Natural killer cell (primary cell): ENCODE measurements around the gene SLC35A4. TPM values are rescaled to one million over a fixed set of nuclear protein-coding genes. Genes with fewer than 3 reads are reported as not detected.

Source experiments
- ATAC-seq, 3 donors: fragments of 150-1000 bp in 2 of 3; fragments of 200-7000 bp in 1 of 3; cut with Tn5 transposase; 1 replicate in 1 of 3; 2 replicates in 2 of 3; pipeline ENCODE4 v1.10.0; 2021; ENCODE audit warnings: mild to moderate bottlenecking in 2 of 3, moderate library complexity in 2 of 3
- DNase-seq, 2 donors: peaks; one replicate each; pipeline versions ENCODE4 v3.0.0 to v3.0.0-alpha.2; 2013 to 2021; ENCODE audit warnings: mixed read lengths in 1 of 2
- H3K27ac ChIP-seq: one replicate; pipeline ENCODE4 v1.5.1; 2013; ENCODE audit warnings: mild to moderate bottlenecking, low read length
- H3K27me3 ChIP-seq: one replicate; pipeline ENCODE4 v1.6.1; 2013; ENCODE audit warnings: low read length; ENCODE audit not compliant: control insufficient read depth, insufficient read depth
- H3K36me3 ChIP-seq: one replicate; pipeline ENCODE4 v1.6.1; 2013; ENCODE audit warnings: low read length; ENCODE audit not compliant: control insufficient read depth, insufficient read depth
- H3K4me1 ChIP-seq: one replicate; pipeline ENCODE4 v1.6.1; 2013; ENCODE audit warnings: low read length; ENCODE audit not compliant: control insufficient read depth, insufficient read depth
- H3K4me3 ChIP-seq: one replicate; pipeline ENCODE4 v1.5.1; 2013; ENCODE audit warnings: low read length
- H3K9me3 ChIP-seq: one replicate; pipeline ENCODE4 v1.6.1; 2013; ENCODE audit warnings: low read length; ENCODE audit not compliant: control insufficient read depth, insufficient read depth
- H3K27ac Mint-ChIP-seq, 2 donors: one replicate each; pipeline ENCODE4 v1.8.0; 2022; ENCODE audit warnings: mild to moderate bottlenecking in 2 of 2, mixed read lengths in 2 of 2, moderate library complexity in 1 of 2
- H3K27me3 Mint-ChIP-seq, 2 donors: one replicate each; pipeline ENCODE4 v1.8.0; 2022; ENCODE audit warnings: low read depth in 2 of 2, mixed read lengths in 2 of 2
- H3K36me3 Mint-ChIP-seq: one replicate; pipeline ENCODE4 v1.8.0; 2022; ENCODE audit warnings: mixed read lengths
- H3K4me1 Mint-ChIP-seq, 2 donors: one replicate each; pipeline ENCODE4 v1.8.0; 2022; ENCODE audit warnings: mixed read lengths in 2 of 2
- H3K4me3 Mint-ChIP-seq: one replicate; pipeline ENCODE4 v1.8.0; 2022; ENCODE audit warnings: mild to moderate bottlenecking, moderate library complexity, mixed read lengths
- H3K9me3 Mint-ChIP-seq, 2 donors: one replicate each; pipeline ENCODE4 v1.8.0; 2022; ENCODE audit warnings: mixed read lengths in 2 of 2
- WGBS: methylation state at CpG from one replicate; pipeline ENCODE4 v1.1.7; 2013; ENCODE audit warnings: missing lambda C conversion rate; ENCODE audit not compliant: insufficient coverage; 5-methylcytosine and 5-hydroxymethylcytosine counted together
- intact Hi-C: fragments of 100-400 bp; cut with micrococcal nuclease; formaldehyde crosslinking; loops from one replicate; pipeline ENCODE4 v1.14.2; 2022
- total RNA-seq, 4 donors: library from RNA; stranded (reverse); fragments of 120-200 nt in 1 of 4; gene quantifications; one replicate each; pipeline versions ENCODE4 v1.2.3 to v1.2.4, GENCODE V29; 2013 to 2022
- TF ChIP-seq, protein P1 (sequence below): fragments of 200-600 bp; IDR thresholded peaks from one replicate; pipeline ENCODE4 v1.8.0; 2022; ENCODE audit warnings: antibody characterized with exemption

Gene SLC35A4
- total RNA-seq, 3 donors from 2014 or later (not counting 1 experiment from before 2014, with no cell fraction given) = 63.1 to 76.1 (median 72.3) TPM

DNA sequence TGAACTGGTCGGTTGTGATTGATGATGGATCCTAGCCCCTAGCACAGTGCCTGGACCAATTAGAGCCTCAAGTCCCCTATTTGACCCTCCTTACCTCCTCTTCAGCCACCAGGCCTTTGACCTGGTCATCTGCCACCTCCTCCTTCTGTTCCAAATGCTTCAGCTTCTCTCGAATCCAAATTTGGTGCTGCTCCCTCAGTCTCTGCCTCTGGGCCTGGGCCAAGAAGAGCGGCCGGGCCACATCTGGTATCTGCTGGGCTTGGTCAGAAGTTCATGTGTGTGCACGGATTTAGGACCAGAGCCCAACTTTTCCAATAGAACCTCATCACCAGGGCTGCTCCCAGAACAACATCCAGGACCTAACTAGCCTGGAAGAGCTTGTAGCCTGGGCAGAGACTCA is 6.5 kb downstream of the SLC35A4 start:
- no peaks in the 10 kb centered on the region for H3K9me3 ChIP-seq
- TF ChIP-seq, protein P1, sequence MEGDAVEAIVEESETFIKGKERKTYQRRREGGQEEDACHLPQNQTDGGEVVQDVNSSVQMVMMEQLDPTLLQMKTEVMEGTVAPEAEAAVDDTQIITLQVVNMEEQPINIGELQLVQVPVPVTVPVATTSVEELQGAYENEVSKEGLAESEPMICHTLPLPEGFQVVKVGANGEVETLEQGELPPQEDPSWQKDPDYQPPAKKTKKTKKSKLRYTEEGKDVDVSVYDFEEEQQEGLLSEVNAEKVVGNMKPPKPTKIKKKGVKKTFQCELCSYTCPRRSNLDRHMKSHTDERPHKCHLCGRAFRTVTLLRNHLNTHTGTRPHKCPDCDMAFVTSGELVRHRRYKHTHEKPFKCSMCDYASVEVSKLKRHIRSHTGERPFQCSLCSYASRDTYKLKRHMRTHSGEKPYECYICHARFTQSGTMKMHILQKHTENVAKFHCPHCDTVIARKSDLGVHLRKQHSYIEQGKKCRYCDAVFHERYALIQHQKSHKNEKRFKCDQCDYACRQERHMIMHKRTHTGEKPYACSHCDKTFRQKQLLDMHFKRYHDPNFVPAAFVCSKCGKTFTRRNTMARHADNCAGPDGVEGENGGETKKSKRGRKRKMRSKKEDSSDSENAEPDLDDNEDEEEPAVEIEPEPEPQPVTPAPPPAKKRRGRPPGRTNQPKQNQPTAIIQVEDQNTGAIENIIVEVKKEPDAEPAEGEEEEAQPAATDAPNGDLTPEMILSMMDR = no peak
- DNase-seq (no peak), ATAC-seq (no peak)
- H3K36me3 ChIP-seq = peaks cover 21% of the 10 kb centered on the region
- no peak overlapping the region for H3K4me3 ChIP-seq
- no peak overlapping the region for H3K27ac ChIP-seq
- Mint-ChIP-seq H3K4me3 (no peak overlapping the region), H3K27ac (peak overlapping the region in 1 of 2 donors; percentile 96), H3K36me3 (no peaks in the 10 kb centered on the region), H3K9me3 (no peaks in the 10 kb centered on the region), H3K27me3 (no peaks in the 10 kb centered on the region), H3K4me1 (peaks cover 32 to 40% of the 10 kb centered on the region in 2 donors)
- H3K27me3 ChIP-seq = no peaks in the 10 kb centered on the region
- intact Hi-C loops = no loop called here
- 98% methylated on average over 5 of the region's 5 CpGs for WGBS
- H3K4me1 ChIP-seq = peaks cover 18% of the 10 kb centered on the region

DNA sequence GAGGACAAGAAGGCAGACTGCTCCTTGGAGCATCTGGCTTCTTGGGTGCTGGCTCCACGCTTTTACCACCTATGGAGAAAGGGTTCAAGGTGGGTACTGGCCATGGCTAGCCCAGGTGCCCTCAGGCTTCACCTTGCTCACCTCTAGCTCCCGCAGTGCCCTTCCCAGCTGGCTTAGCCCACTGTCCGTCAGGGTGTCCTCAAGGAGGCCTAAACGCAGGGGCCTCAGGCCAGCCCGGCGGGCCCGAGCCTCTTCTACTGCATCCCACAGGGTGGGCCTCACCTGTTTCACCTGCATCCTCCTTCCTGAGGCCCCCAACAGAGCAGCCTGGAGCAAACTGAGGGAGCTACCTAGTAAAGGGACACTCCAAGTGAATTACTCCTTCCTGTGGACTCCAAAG is 9.1 kb downstream of the SLC35A4 start:
- Mint-ChIP-seq H3K4me1 (peaks cover 14 to 18% of the 10 kb centered on the region in 2 donors), H3K27ac (no peak overlapping the region), H3K36me3 (no peaks in the 10 kb centered on the region), H3K9me3 (no peaks in the 10 kb centered on the region), H3K27me3 (no peaks in the 10 kb centered on the region), H3K4me3 (no peak overlapping the region)
- TF ChIP-seq, protein P1 = no peak
- intact Hi-C loops = no loop called here
- Histone ChIP-seq H3K27me3 (no peaks in the 10 kb centered on the region), H3K4me1 (peaks cover 13% of the 10 kb centered on the region), H3K36me3 (peaks cover 4% of the 10 kb centered on the region), H3K4me3 (no peak overlapping the region), H3K9me3 (no peaks in the 10 kb centered on the region), H3K27ac (no peak overlapping the region)
- WGBS = 99% methylated on average over 7 of the region's 7 CpGs
- DNase-seq = no peak
- ATAC-seq = no peak

- no peaks in the 10 kb centered on the region for H3K27me3 Mint-ChIP-seq
- no peak overlapping the region for H3K27ac Mint-ChIP-seq
- intact Hi-C loops = no loop called here
- Histone ChIP-seq H3K27me3 (no peaks in the 10 kb centered on the region), H3K27ac (no peak overlapping the region), H3K36me3 (peaks cover 3% of the 10 kb centered on the region), H3K4me1 (peaks cover 9% of the 10 kb centered on the region), H3K9me3 (no peaks in the 10 kb centered on the region), H3K4me3 (no peak overlapping the region)
- 81% methylated on average over 2 of the region's 3 CpGs for WGBS
- H3K4me1 Mint-ChIP-seq = peaks cover 10 to 13% of the 10 kb centered on the region in 2 donors
- DNase-seq (no peak), ATAC-seq (no peak)
- H3K9me3 Mint-ChIP-seq = no peaks in the 10 kb centered on the region
- TF ChIP-seq, protein P1 = no peak
- H3K4me3 Mint-ChIP-seq = no peak overlapping the region
- no peaks in the 10 kb centered on the region for H3K36me3 Mint-ChIP-seq
Observed at GRCh38 chr5:140574165-140574564, 9.5 kb downstream of the SLC35A4 start.

DNA sequence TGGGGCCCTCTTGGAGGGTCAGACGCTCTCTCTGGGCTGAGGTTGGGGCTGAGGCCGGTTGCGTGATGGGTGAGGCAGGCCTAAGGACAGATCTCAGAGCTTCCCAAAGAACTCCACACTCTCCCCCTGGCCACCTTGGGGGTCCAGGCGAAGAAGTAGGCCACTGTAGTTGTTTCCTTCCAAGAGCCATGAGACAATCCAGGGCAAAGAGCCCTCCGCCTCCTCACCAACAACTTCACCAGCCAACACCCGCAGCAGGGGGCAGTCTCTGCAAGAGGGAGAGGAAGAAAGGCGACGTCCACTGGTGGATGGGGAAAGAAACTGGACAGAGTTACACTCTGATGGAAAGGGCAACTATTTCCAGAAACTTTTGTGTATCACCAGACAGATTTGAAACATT is 10.7 kb downstream of the SLC35A4 start:
- 96% methylated on average over 4 of the region's 8 CpGs for WGBS
- no peak overlapping the region for H3K4me3 Mint-ChIP-seq
- Histone ChIP-seq H3K27ac (no peak overlapping the region), H3K27me3 (no peaks in the 10 kb centered on the region), H3K4me3 (no peak overlapping the region), H3K9me3 (no peaks in the 10 kb centered on the region), H3K4me1 (no peaks in the 10 kb centered on the region), H3K36me3 (peaks cover under 1% of the 10 kb centered on the region)
- no peak overlapping the region for H3K27ac Mint-ChIP-seq
- H3K36me3 Mint-ChIP-seq = no peaks in the 10 kb centered on the region
- intact Hi-C loops = no loop called here
- DNase-seq = no peak
- H3K27me3 Mint-ChIP-seq = no peaks in the 10 kb centered on the region
- H3K4me1 Mint-ChIP-seq = peaks cover 2% of the 10 kb centered on the region in 2 donors
- TF ChIP-seq, protein P1 = no peak
- H3K9me3 Mint-ChIP-seq = no peaks in the 10 kb centered on the region
- ATAC-seq = no peak
